Measurements from ENCODE around the gene RNU1-3.
A peak's percentile ranks its signal among the peaks of the same experiment; 100 is the strongest.

GRCh38 chr1:16621300-16621658, 45.5 kb downstream of the RNU1-3 start:
- TF ChIP-seq FOSL1 (tag; conservative IDR thresholded peaks at IDR 0.05) = no peak
- no peak for TF ChIP-seq JUND (IDR thresholded peaks at IDR 0.05; ENCODE audit: borderline replicate concordance, low read depth, low read length)
- no peak for TF ChIP-seq JUND (tag; IDR thresholded peaks at IDR 0.05; ENCODE audit: borderline replicate concordance, low read depth, low read length)
- no peak for TF ChIP-seq CTBP1 (IDR thresholded peaks at IDR 0.05; ENCODE audit: borderline replicate concordance)
- no peak for TF ChIP-seq SP1 (CRISPR knock-in tag; IDR thresholded peaks at IDR 0.05)
- no peak for TF ChIP-seq ZNF639 (CRISPR knock-in tag; conservative IDR thresholded peaks at IDR 0.05 in 1 of 2, IDR thresholded peaks at IDR 0.05 in 1 of 2)
- TF ChIP-seq ZNF644 (tag; IDR thresholded peaks at IDR 0.05; ENCODE audit: low read depth) = no peak
- TF ChIP-seq NFYB (IDR thresholded peaks at IDR 0.05; ENCODE audit: extremely low read depth, insufficient read length) = no peak
- no peak for TF ChIP-seq REST (IDR thresholded peaks at IDR 0.05; ENCODE audit: borderline replicate concordance)
- TF ChIP-seq REST (CRISPR knock-in tag; IDR thresholded peaks at IDR 0.05; ENCODE audit: low read depth) = no peak
- TF ChIP-seq USF2 (CRISPR knock-in tag; IDR thresholded peaks at IDR 0.05) = no peak
- TF ChIP-seq ZNF830 (CRISPR knock-in tag; IDR thresholded peaks at IDR 0.05) = no peak
- TF ChIP-seq CTCF (IDR thresholded peaks at IDR 0.05 in 2 of 3, conservative IDR thresholded peaks at IDR 0.05 in 1 of 3; ENCODE audit: insufficient read depth in 2 of 3, low read depth in 1 of 3, low read length in 3 of 3) = 0 out of 6 replicates have a peak, but pooled peaks of 1 of the 3 experiments have one; percentile 8
- TF ChIP-seq ZNF76 (CRISPR knock-in tag; IDR thresholded peaks at IDR 0.05; ENCODE audit: borderline replicate concordance) = no peak
